ENCODE measurements around the gene EFCAB8.

The EFCAB8 gene

DNA sequence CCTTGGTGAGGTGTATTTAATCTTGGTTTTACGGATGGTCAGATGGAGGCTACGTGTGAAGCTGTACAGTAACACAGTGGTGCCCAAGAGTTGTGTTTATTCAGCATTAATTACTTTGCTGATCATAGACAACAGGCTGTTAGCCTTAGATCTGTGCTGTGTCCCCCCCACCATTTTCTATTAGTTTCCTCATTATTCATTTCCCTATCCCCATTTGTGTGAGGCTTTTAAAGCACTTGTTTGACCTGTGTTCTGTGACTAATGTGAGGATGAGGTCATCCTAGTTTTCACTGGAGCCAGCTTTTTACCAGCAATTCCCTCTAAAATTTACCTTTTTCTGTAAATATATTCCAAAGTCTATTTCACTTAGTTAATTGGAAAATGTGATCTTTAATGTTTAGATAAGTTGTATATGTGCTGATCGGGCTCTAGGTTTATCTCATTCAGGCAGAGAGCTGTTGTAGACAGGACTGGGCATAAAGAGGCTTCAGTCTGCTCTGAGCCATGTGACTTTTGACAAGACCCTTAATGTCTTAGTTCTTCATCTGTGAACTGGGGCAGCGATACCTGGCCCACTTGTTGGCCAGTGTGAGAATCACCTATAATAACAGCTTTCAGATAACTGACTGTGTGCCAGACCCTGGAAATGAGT is 30.6 kb upstream of the EFCAB8 start:
- peaks cover 18% of the 10 kb centered on the region for H3K36me3 ChIP-seq (ENCODE audit: insufficient read depth, low read length)
- peaks cover 34% of the 10 kb centered on the region for H3K4me1 ChIP-seq (ENCODE audit: insufficient read depth, low read length)
- H3K9ac ChIP-seq (ENCODE audit: low read length): no peak overlapping the region
- no peaks in the 10 kb centered on the region for H3K9me3 ChIP-seq (ENCODE audit: low read length)
- H3K27ac ChIP-seq (ENCODE audit: low read depth, low read length): peak overlapping the region; percentile 12
- no peaks in the 10 kb centered on the region for H3K27me3 ChIP-seq (ENCODE audit: control insufficient read depth in 1 of 2, insufficient read depth in 2 of 2, low read length in 2 of 2)
- no peak overlapping the region for H3K4me3 ChIP-seq (ENCODE audit: low read depth in 1 of 2, low read length in 2 of 2)

DNA sequence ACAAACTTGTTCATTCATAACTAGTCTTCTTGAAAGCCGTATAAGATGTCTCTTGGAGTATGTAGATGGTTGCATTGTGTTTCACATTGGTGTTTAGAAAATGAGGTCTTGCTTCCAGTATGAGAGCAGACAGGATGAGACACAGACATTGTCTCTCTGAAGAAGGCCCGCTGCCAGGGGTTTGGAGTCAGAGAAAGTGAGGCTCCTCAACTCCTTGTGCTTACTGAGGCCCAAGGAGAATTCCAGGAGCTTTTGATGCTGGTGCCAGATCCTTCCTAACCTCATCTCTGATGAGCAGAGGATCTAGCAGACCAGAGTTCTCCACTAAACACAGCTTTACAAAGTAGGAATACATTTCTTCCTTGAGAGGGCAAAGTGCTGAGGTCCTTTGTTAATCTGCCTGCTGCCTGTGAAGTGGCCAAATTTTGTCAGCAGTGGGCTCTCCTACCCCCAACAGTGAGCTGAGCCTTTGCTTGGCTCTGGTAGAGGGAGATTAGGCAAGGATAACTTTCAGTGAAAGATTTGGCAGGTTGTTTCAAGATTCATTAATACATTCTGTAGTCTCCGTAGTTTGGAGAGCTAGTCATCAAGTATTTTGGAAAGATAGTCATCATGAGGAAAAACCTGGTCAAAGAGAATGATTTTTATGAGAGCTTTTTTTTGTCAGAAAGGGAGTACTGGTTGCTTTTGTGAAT is 29.3 kb upstream of the EFCAB8 start:
- no peak overlapping the region for H3K4me3 ChIP-seq (ENCODE audit: low read depth in 1 of 2, low read length in 2 of 2)
- H3K27ac ChIP-seq (ENCODE audit: low read depth, low read length): no peak overlapping the region
- H3K36me3 ChIP-seq (ENCODE audit: insufficient read depth, low read length): peaks cover 18% of the 10 kb centered on the region
- peaks cover 26% of the 10 kb centered on the region for H3K4me1 ChIP-seq (ENCODE audit: insufficient read depth, low read length)
- H3K27me3 ChIP-seq (ENCODE audit: control insufficient read depth in 1 of 2, insufficient read depth in 2 of 2, low read length in 2 of 2): no peaks in the 10 kb centered on the region
- no peak overlapping the region for H3K9ac ChIP-seq (ENCODE audit: low read length)
- no peaks in the 10 kb centered on the region for H3K9me3 ChIP-seq (ENCODE audit: low read length)

GRCh38 chr20:32830437-32830836 is 28.3 kb upstream of the EFCAB8 start:
- H3K9ac ChIP-seq (ENCODE audit: low read length): no peak overlapping the region
- H3K36me3 ChIP-seq (ENCODE audit: insufficient read depth, low read length): peaks cover 18% of the 10 kb centered on the region
- no peak overlapping the region for H3K27ac ChIP-seq (ENCODE audit: low read depth, low read length)
- no peaks in the 10 kb centered on the region for H3K27me3 ChIP-seq (ENCODE audit: control insufficient read depth in 1 of 2, insufficient read depth in 2 of 2, low read length in 2 of 2)
- H3K9me3 ChIP-seq (ENCODE audit: low read length): no peaks in the 10 kb centered on the region
- no peak overlapping the region for H3K4me3 ChIP-seq (ENCODE audit: low read depth in 1 of 2, low read length in 2 of 2)
- H3K4me1 ChIP-seq (ENCODE audit: insufficient read depth, low read length): peaks cover 21% of the 10 kb centered on the region

DNA sequence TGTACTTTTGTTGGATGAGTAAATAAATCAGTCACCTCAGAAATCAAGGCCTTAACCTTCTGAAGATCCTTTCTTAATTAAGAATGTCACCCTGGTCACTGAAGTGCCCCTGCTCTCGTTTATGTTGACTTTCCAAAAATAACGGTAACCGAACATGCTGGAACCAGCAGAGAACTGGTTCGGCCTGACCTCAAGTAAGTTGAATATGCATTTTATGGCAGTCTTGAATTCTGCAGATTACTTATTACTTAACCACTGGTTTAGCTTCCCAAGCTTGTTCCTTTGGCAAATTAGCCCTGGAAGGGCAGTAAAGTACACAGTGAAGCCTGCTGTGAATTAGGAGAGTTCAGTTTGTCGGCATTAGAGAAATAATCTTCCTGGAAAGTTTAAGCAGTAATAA is 26.7 kb upstream of the EFCAB8 start:
- Histone ChIP-seq H3K27me3 (ENCODE audit: control insufficient read depth in 1 of 2, insufficient read depth in 2 of 2, low read length in 2 of 2) (no peaks in the 10 kb centered on the region), H3K4me3 (ENCODE audit: low read depth in 1 of 2, low read length in 2 of 2) (no peak overlapping the region), H3K36me3 (ENCODE audit: insufficient read depth, low read length) (peaks cover 25% of the 10 kb centered on the region), H3K9ac (ENCODE audit: low read length) (no peak overlapping the region), H3K4me1 (ENCODE audit: insufficient read depth, low read length) (peaks cover 21% of the 10 kb centered on the region), H3K9me3 (ENCODE audit: low read length) (no peaks in the 10 kb centered on the region), H3K27ac (ENCODE audit: low read depth, low read length) (no peak overlapping the region)

- Histone ChIP-seq H3K9ac (ENCODE audit: low read length) (no peak overlapping the region), H3K4me3 (ENCODE audit: low read depth in 1 of 2, low read length in 2 of 2) (no peak overlapping the region), H3K27ac (ENCODE audit: low read depth, low read length) (no peak overlapping the region), H3K4me1 (ENCODE audit: insufficient read depth, low read length) (peaks cover 21% of the 10 kb centered on the region), H3K27me3 (ENCODE audit: control insufficient read depth in 1 of 2, insufficient read depth in 2 of 2, low read length in 2 of 2) (no peaks in the 10 kb centered on the region), H3K36me3 (ENCODE audit: insufficient read depth, low read length) (peaks cover 24% of the 10 kb centered on the region), H3K9me3 (ENCODE audit: low read length) (no peaks in the 10 kb centered on the region)
Observed at GRCh38 chr20:32832664-32833063, 26.1 kb upstream of the EFCAB8 start.

DNA sequence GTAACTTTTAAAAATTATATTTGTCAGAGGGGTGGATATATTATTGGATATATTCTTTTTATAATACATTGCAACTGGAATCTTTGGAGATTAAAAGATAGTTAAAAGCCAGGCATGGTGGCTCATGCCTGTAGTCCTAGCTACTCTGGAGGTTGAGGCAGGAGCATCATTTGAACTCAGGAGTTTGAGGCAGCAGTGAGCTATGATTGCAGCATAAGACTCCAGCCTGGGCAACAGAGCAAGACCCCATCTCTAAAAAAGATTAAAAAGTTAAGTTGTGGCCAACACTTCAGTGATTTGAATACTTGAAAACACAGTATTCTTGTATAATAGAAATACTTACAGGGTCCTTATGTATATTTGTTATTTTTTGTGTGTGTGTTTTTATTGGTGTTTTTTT is 23.8 kb upstream of the EFCAB8 start:
- H3K27ac ChIP-seq (ENCODE audit: low read depth, low read length): no peak overlapping the region
- H3K4me1 ChIP-seq (ENCODE audit: insufficient read depth, low read length): peaks cover 4% of the 10 kb centered on the region
- H3K4me3 ChIP-seq (ENCODE audit: low read depth in 1 of 2, low read length in 2 of 2): no peak overlapping the region
- peaks cover 38% of the 10 kb centered on the region for H3K36me3 ChIP-seq (ENCODE audit: insufficient read depth, low read length)
- H3K9ac ChIP-seq (ENCODE audit: low read length): no peak overlapping the region
- H3K9me3 ChIP-seq (ENCODE audit: low read length): no peaks in the 10 kb centered on the region
- no peaks in the 10 kb centered on the region for H3K27me3 ChIP-seq (ENCODE audit: control insufficient read depth in 1 of 2, insufficient read depth in 2 of 2, low read length in 2 of 2)

- H3K27ac ChIP-seq (ENCODE audit: low read depth, low read length): no peak overlapping the region
- H3K4me3 ChIP-seq (ENCODE audit: low read depth in 1 of 2, low read length in 2 of 2): no peak overlapping the region
- H3K36me3 ChIP-seq (ENCODE audit: insufficient read depth, low read length): peaks cover 47% of the 10 kb centered on the region
- H3K4me1 ChIP-seq (ENCODE audit: insufficient read depth, low read length): no peaks in the 10 kb centered on the region
- H3K9me3 ChIP-seq (ENCODE audit: low read length): no peaks in the 10 kb centered on the region
- no peak overlapping the region for H3K9ac ChIP-seq (ENCODE audit: low read length)
- H3K27me3 ChIP-seq (ENCODE audit: control insufficient read depth in 1 of 2, insufficient read depth in 2 of 2, low read length in 2 of 2): no peaks in the 10 kb centered on the region
Observed at GRCh38 chr20:32837157-32837556, 21.6 kb upstream of the EFCAB8 start.

- Histone ChIP-seq H3K9ac (ENCODE audit: low read length) (no peak overlapping the region), H3K4me1 (ENCODE audit: insufficient read depth, low read length) (no peaks in the 10 kb centered on the region), H3K27me3 (ENCODE audit: control insufficient read depth in 1 of 2, insufficient read depth in 2 of 2, low read length in 2 of 2) (no peaks in the 10 kb centered on the region), H3K36me3 (ENCODE audit: insufficient read depth, low read length) (peaks cover 54% of the 10 kb centered on the region), H3K9me3 (ENCODE audit: low read length) (no peaks in the 10 kb centered on the region), H3K4me3 (ENCODE audit: low read depth in 1 of 2, low read length in 2 of 2) (no peak overlapping the region), H3K27ac (ENCODE audit: low read depth, low read length) (no peak overlapping the region)
Observed at GRCh38 chr20:32839227-32839981, 19.3 kb upstream of the EFCAB8 start.

DNA sequence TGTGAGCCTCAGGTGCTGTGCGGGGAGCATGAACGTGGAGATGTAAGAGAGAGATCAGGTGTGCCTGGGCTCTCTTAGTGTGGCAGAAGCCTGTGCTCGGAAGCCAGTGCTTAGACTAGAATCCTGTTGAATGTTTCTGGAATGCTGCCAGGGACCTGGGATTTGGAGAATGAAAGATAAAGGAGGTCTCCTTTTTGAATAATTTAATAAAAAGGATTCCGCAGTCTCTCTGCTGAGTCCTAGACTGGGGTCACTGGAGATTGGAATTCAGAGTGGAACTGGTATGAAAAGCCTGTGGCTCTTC is 18.8 kb upstream of the EFCAB8 start:
- Histone ChIP-seq H3K4me3 (ENCODE audit: low read depth in 1 of 2, low read length in 2 of 2) (no peak overlapping the region), H3K27ac (ENCODE audit: low read depth, low read length) (no peak overlapping the region)

DNA sequence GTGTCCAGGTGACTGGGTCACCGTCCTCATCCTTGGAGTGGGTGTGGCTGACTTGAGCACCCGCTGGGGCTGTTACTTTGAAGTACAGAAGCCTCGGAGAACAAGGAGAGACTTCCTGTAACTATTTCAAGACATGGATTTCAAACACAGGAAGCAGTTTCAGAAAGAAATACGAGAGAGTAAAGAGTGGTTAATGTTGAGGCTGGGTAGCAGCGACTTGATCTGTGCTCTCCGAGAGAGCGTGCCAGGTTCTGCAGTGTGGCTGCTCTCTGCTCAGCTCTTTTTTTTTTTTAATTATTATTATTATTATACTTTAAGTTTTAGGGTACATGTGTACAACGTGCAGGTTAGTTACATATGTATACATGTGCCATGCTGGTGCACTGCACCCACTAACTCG is 17.5 kb upstream of the EFCAB8 start:
- Histone ChIP-seq H3K9me3 (ENCODE audit: low read length) (no peaks in the 10 kb centered on the region), H3K27me3 (ENCODE audit: control insufficient read depth in 1 of 2, insufficient read depth in 2 of 2, low read length in 2 of 2) (no peaks in the 10 kb centered on the region), H3K4me1 (ENCODE audit: insufficient read depth, low read length) (peaks cover 7% of the 10 kb centered on the region), H3K9ac (ENCODE audit: low read length) (no peak overlapping the region), H3K27ac (ENCODE audit: low read depth, low read length) (no peak overlapping the region), H3K4me3 (ENCODE audit: low read depth in 1 of 2, low read length in 2 of 2) (no peak overlapping the region), H3K36me3 (ENCODE audit: insufficient read depth, low read length) (peaks cover 49% of the 10 kb centered on the region)

More for the DNA sequence above, 18.8 kb upstream of the EFCAB8 start:
- Histone ChIP-seq H3K9ac (ENCODE audit: low read length) (no peak overlapping the region), H3K36me3 (ENCODE audit: insufficient read depth, low read length) (peaks cover 54% of the 10 kb centered on the region), H3K27me3 (ENCODE audit: control insufficient read depth in 1 of 2, insufficient read depth in 2 of 2, low read length in 2 of 2) (no peaks in the 10 kb centered on the region), H3K4me1 (ENCODE audit: insufficient read depth, low read length) (no peaks in the 10 kb centered on the region), H3K9me3 (ENCODE audit: low read length) (no peaks in the 10 kb centered on the region)

DNA sequence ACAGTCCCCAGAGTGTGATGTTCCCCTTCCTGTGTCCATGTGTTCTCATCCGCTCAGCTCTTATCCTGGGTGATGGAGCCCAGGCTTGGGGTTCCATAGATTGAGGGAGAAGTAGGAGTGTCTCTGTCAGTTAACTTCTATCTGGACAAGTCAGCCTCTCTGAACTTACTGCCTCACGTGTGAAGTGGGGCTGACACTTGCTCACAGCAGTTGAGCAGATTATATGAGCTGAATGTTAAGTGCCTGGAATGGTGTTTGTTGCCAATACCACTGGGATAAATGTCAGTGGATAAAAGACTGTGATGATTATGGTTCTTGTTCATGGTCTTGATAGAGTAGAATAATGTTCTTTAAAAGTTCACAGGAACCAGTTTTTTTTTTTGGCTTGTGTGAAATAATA is 17.1 kb upstream of the EFCAB8 start:
- Histone ChIP-seq H3K4me1 (ENCODE audit: insufficient read depth, low read length) (peaks cover 8% of the 10 kb centered on the region), H3K36me3 (ENCODE audit: insufficient read depth, low read length) (peaks cover 49% of the 10 kb centered on the region), H3K27ac (ENCODE audit: low read depth, low read length) (no peak overlapping the region), H3K4me3 (ENCODE audit: low read depth in 1 of 2, low read length in 2 of 2) (no peak overlapping the region), H3K9ac (ENCODE audit: low read length) (no peak overlapping the region), H3K9me3 (ENCODE audit: low read length) (no peaks in the 10 kb centered on the region), H3K27me3 (ENCODE audit: control insufficient read depth in 1 of 2, insufficient read depth in 2 of 2, low read length in 2 of 2) (no peaks in the 10 kb centered on the region)

Measured in muscle layer of colon (tissue), 2 donors.